Neural cell (in vitro differentiated cells): ENCODE measurements around the gene B9D1.

Experiments
- EP300 ChIP-seq: fragments of 450-650 bp; conservative IDR thresholded peaks from 2 replicates; pipeline ENCODE4 v1.6.1; 2014; ENCODE audit warnings: antibody characterized with exemption, mild to moderate bottlenecking, moderate library complexity; ENCODE audit not compliant: poor library complexity, severe bottlenecking
- EZH2 ChIP-seq: fragments of 200-600, 300-800 bp; shearing (Covaris generic), sonication (generic); IDR thresholded peaks from 2 replicates; pipeline ENCODE4 v1.6.1; 2014; ENCODE audit warnings: antibody characterized with exemption, low read length, borderline replicate concordance, mild to moderate bottlenecking; ENCODE audit not compliant: insufficient read depth, poor library complexity, severe bottlenecking
- MXI1 ChIP-seq: fragments of 450-650 bp; conservative IDR thresholded peaks from 2 replicates; pipeline ENCODE4 v1.6.1; 2014; ENCODE audit warnings: antibody characterized with exemption, mild to moderate bottlenecking; ENCODE audit not compliant: poor library complexity, severe bottlenecking
- POLR2AphosphoS5 ChIP-seq: IDR thresholded peaks from 2 replicates; pipeline ENCODE4 v1.6.1; 2012
- SMC3 ChIP-seq: fragments of 450-650 bp; conservative IDR thresholded peaks from 2 replicates; pipeline ENCODE4 v1.6.1; 2014; ENCODE audit warnings: antibody characterized with exemption, mild to moderate bottlenecking, moderate library complexity; ENCODE audit not compliant: poor library complexity
- TAF1 ChIP-seq: IDR thresholded peaks from 2 replicates; pipeline ENCODE4 v1.6.1; 2012; ENCODE audit warnings: low read depth
- TF ChIP-seq, protein P1 (sequence below): fragments of 450-650 bp; IDR thresholded peaks from 2 replicates; pipeline ENCODE4 v1.5.1; 2014; ENCODE audit warnings: antibody characterized with exemption, mild to moderate bottlenecking, moderate library complexity; ENCODE audit not compliant: poor library complexity, severe bottlenecking
- TF ChIP-seq, protein P2 (sequence below): IDR thresholded peaks from 2 replicates; pipeline ENCODE4 v1.6.1; 2012; ENCODE audit warnings: borderline replicate concordance

DNA sequence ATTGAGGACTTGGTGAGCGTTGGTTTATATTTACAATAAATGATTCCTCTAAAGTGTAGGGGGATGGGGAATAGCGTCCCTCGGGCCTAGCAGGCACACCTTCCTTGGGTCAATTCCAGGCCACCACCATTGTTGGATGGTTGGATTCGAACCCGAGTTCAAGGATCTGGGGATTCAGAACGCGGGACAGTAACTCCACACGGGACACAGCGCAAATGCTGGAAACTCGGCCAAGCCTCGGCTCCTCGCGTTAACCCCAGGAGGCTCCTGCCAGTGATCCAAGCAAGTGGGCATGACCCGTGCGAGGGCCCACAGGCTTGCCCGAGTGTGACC lies 613 bp downstream of the B9D1 start:
- TF ChIP-seq, protein P1, sequence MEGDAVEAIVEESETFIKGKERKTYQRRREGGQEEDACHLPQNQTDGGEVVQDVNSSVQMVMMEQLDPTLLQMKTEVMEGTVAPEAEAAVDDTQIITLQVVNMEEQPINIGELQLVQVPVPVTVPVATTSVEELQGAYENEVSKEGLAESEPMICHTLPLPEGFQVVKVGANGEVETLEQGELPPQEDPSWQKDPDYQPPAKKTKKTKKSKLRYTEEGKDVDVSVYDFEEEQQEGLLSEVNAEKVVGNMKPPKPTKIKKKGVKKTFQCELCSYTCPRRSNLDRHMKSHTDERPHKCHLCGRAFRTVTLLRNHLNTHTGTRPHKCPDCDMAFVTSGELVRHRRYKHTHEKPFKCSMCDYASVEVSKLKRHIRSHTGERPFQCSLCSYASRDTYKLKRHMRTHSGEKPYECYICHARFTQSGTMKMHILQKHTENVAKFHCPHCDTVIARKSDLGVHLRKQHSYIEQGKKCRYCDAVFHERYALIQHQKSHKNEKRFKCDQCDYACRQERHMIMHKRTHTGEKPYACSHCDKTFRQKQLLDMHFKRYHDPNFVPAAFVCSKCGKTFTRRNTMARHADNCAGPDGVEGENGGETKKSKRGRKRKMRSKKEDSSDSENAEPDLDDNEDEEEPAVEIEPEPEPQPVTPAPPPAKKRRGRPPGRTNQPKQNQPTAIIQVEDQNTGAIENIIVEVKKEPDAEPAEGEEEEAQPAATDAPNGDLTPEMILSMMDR, result no peak
- no peak for TF ChIP-seq EP300
- TF ChIP-seq POLR2AphosphoS5, result no peak
- TF ChIP-seq EZH2, result no peak
- TF ChIP-seq TAF1, result no peak
- TF ChIP-seq, protein P2, sequence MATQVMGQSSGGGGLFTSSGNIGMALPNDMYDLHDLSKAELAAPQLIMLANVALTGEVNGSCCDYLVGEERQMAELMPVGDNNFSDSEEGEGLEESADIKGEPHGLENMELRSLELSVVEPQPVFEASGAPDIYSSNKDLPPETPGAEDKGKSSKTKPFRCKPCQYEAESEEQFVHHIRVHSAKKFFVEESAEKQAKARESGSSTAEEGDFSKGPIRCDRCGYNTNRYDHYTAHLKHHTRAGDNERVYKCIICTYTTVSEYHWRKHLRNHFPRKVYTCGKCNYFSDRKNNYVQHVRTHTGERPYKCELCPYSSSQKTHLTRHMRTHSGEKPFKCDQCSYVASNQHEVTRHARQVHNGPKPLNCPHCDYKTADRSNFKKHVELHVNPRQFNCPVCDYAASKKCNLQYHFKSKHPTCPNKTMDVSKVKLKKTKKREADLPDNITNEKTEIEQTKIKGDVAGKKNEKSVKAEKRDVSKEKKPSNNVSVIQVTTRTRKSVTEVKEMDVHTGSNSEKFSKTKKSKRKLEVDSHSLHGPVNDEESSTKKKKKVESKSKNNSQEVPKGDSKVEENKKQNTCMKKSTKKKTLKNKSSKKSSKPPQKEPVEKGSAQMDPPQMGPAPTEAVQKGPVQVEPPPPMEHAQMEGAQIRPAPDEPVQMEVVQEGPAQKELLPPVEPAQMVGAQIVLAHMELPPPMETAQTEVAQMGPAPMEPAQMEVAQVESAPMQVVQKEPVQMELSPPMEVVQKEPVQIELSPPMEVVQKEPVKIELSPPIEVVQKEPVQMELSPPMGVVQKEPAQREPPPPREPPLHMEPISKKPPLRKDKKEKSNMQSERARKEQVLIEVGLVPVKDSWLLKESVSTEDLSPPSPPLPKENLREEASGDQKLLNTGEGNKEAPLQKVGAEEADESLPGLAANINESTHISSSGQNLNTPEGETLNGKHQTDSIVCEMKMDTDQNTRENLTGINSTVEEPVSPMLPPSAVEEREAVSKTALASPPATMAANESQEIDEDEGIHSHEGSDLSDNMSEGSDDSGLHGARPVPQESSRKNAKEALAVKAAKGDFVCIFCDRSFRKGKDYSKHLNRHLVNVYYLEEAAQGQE, result peak; percentile 13
- TF ChIP-seq SMC3, result no peak
- TF ChIP-seq MXI1, result no peak
